OCI-LY1 (cell line): ENCODE results near the gene UPB1.

Source experiments
- H2AFZ ChIP-seq: fragments of 200-600 bp; sonication (generic), shearing (Covaris generic); 2 replicates; pipeline ENCODE4 v1.6.0; 2014; ENCODE audit warnings: antibody characterized with exemption, mild to moderate bottlenecking, low read length
- H3F3A ChIP-seq: fragments of 200-600 bp; sonication (generic), shearing (Covaris generic); 2 replicates; pipeline ENCODE4 v1.6.0; 2014; ENCODE audit warnings: mild to moderate bottlenecking, antibody characterized with exemption, low read length, moderate library complexity; ENCODE audit not compliant: insufficient read depth
- H3K27ac ChIP-seq: fragments of 200-600 bp; sonication (generic); 2 replicates; pipeline ENCODE4 v1.5.1; 2014; ENCODE audit warnings: low read length, mixed run types, mild to moderate bottlenecking, low read depth; ENCODE audit not compliant: poor library complexity, severe bottlenecking
- H3K27me3 ChIP-seq: fragments of 200-600 bp; sonication (generic); 2 replicates; pipeline ENCODE4 v1.6.0; 2014; ENCODE audit warnings: antibody characterized with exemption, mild to moderate bottlenecking, low read length, moderate library complexity; ENCODE audit not compliant: insufficient read depth
- H3K36me3 ChIP-seq: fragments of 200-600 bp; sonication (generic); 2 replicates; pipeline ENCODE4 v1.6.1; 2014; ENCODE audit warnings: mild to moderate bottlenecking, antibody characterized with exemption, low read length, moderate library complexity, mixed read lengths; ENCODE audit not compliant: insufficient read depth
- H3K4me1 ChIP-seq: fragments of 200-600 bp; sonication (generic); 2 replicates; pipeline ENCODE4 v1.5.1; 2014; ENCODE audit warnings: mild to moderate bottlenecking, low read length, moderate library complexity; ENCODE audit not compliant: insufficient read depth, severe bottlenecking
- H3K4me2 ChIP-seq: fragments of 200-600 bp; sonication (generic), shearing (Covaris generic); 2 replicates; pipeline ENCODE4 v1.6.1; 2014; ENCODE audit warnings: low read length
- H3K4me3 ChIP-seq: fragments of 200-600 bp; sonication (generic); 2 replicates; pipeline ENCODE4 v1.5.1; 2014; ENCODE audit warnings: low read length, low read depth, mild to moderate bottlenecking, mixed read lengths; ENCODE audit not compliant: poor library complexity, severe bottlenecking
- H3K79me2 ChIP-seq: fragments of 200-600 bp; shearing (Covaris generic); 2 replicates; pipeline ENCODE4 v1.6.1; 2016; ENCODE audit warnings: mixed run types, low read length, mixed read lengths; ENCODE audit not compliant: insufficient read depth
- H3K9ac ChIP-seq: fragments of 200-600 bp; sonication (generic), shearing (Covaris generic); 2 replicates; pipeline ENCODE4 v1.6.1; 2014; ENCODE audit warnings: mild to moderate bottlenecking, low read length, mixed read lengths
- H3K9me2 ChIP-seq: fragments of 200-600 bp; sonication (generic), shearing (Covaris generic); 2 replicates; pipeline ENCODE4 v1.6.1; 2014; ENCODE audit warnings: low read depth, mild to moderate bottlenecking, low read length, mixed read lengths
- H3K9me3 ChIP-seq: fragments of 200-600 bp; shearing (Covaris generic); 2 replicates; pipeline ENCODE4 v1.6.1; 2014; ENCODE audit warnings: low read length, mixed read lengths
- H4K20me1 ChIP-seq: fragments of 200-600 bp; sonication (generic), shearing (Covaris generic); 2 replicates; pipeline ENCODE4 v1.6.0; 2016; ENCODE audit warnings: mild to moderate bottlenecking, low read length; ENCODE audit not compliant: insufficient read depth
- EZH2 ChIP-seq: fragments of 200-600 bp; sonication (generic), shearing (Covaris generic); IDR thresholded peaks from 2 replicates; pipeline ENCODE4 v1.8.0; 2017; ENCODE audit warnings: borderline replicate concordance, mixed run types, mild to moderate bottlenecking, antibody characterized with exemption, low read length, moderate library complexity, mixed read lengths
- TF ChIP-seq, protein P1 (sequence below): fragments of 200-600 bp; sonication (generic), shearing (Covaris generic); IDR thresholded peaks from 2 replicates; pipeline ENCODE4 v1.5.1; 2017; ENCODE audit warnings: mild to moderate bottlenecking, antibody characterized with exemption, low read length, moderate library complexity, mixed read lengths

The UPB1 gene

DNA sequence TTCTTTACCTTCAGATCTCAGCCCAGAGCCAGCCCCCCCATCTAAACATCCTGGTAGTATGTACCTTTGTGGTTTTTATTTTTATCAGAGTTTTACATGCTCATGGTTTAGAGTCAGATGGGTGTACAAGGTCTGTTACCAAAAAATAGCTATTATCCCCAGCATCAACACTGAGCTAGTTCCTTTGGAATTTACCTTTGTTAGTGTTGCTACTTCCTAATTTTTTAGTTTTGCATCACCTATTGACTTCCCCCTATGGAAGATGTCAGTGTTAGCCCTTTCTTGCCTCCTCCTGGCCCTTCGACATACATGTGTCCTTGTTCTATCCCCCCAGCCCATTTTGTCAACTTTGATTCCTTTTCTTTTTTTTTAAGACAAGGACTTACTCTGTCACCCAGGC, 7.4 kb downstream of the UPB1 start:
- no peaks in the 10 kb centered on the region for H3K9me2 ChIP-seq
- no peak overlapping the region for H3K4me2 ChIP-seq
- no peaks in the 10 kb centered on the region for H3K36me3 ChIP-seq
- no peak for TF ChIP-seq EZH2
- TF ChIP-seq, protein P1, sequence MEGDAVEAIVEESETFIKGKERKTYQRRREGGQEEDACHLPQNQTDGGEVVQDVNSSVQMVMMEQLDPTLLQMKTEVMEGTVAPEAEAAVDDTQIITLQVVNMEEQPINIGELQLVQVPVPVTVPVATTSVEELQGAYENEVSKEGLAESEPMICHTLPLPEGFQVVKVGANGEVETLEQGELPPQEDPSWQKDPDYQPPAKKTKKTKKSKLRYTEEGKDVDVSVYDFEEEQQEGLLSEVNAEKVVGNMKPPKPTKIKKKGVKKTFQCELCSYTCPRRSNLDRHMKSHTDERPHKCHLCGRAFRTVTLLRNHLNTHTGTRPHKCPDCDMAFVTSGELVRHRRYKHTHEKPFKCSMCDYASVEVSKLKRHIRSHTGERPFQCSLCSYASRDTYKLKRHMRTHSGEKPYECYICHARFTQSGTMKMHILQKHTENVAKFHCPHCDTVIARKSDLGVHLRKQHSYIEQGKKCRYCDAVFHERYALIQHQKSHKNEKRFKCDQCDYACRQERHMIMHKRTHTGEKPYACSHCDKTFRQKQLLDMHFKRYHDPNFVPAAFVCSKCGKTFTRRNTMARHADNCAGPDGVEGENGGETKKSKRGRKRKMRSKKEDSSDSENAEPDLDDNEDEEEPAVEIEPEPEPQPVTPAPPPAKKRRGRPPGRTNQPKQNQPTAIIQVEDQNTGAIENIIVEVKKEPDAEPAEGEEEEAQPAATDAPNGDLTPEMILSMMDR = no peak
- H3K9me3 ChIP-seq = no peaks in the 10 kb centered on the region
- peaks cover 51% of the 10 kb centered on the region for H3K4me1 ChIP-seq
- no peaks in the 10 kb centered on the region for H4K20me1 ChIP-seq
- H3F3A ChIP-seq = peaks cover 4% of the 10 kb centered on the region
- no peaks in the 10 kb centered on the region for H3K27me3 ChIP-seq
- no peak overlapping the region for H3K27ac ChIP-seq
- no peaks in the 10 kb centered on the region for H3K79me2 ChIP-seq
- no peak overlapping the region for H2AFZ ChIP-seq
- no peak overlapping the region for H3K9ac ChIP-seq
- H3K4me3 ChIP-seq = no peak overlapping the region

DNA sequence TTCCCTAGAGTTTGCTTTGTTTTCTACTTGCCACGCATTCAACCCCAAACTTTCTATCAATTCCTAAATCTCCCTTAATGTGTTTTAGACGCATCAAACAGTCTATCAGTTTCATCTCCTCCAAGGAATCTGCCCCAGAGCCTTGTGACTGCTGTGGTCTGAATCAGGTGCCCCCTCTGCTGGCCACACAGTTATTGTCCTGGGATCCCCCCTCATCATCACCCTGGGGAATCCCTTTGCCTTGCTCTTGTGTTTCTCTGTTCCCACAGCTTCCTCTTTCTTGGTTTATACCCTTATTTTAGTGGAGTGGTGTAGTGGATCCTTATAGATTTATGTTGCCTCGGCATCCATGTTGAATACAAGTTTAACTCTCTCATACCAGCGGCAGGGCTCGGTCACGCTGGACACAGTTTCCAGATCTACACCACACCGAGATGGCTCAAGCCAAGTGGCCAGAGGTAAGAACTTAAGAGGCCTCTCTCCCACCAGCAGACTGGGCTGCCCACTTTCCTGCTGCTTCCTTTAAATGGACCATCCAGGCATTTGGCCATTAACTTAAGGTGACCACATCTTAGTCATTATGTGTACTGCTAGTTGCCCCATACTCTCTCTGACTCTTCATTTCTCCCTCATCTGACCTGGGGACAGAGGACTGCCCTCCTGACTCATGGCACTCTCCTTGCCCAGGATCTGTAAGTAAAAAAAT, 8.2 kb downstream of the UPB1 start:
- no peak overlapping the region for H3K9ac ChIP-seq
- H3K4me3 ChIP-seq = no peak overlapping the region
- no peaks in the 10 kb centered on the region for H3K9me3 ChIP-seq
- TF ChIP-seq EZH2 = no peak
- TF ChIP-seq, protein P1 = peak; percentile 92
- no peaks in the 10 kb centered on the region for H4K20me1 ChIP-seq
- peaks cover 4% of the 10 kb centered on the region for H3F3A ChIP-seq
- no peak overlapping the region for H3K27ac ChIP-seq
- peaks cover 51% of the 10 kb centered on the region for H3K4me1 ChIP-seq
- H2AFZ ChIP-seq = no peak overlapping the region
- H3K4me2 ChIP-seq = no peak overlapping the region
- H3K27me3 ChIP-seq = no peaks in the 10 kb centered on the region
- no peaks in the 10 kb centered on the region for H3K9me2 ChIP-seq
- no peaks in the 10 kb centered on the region for H3K79me2 ChIP-seq
- H3K36me3 ChIP-seq = no peaks in the 10 kb centered on the region

DNA sequence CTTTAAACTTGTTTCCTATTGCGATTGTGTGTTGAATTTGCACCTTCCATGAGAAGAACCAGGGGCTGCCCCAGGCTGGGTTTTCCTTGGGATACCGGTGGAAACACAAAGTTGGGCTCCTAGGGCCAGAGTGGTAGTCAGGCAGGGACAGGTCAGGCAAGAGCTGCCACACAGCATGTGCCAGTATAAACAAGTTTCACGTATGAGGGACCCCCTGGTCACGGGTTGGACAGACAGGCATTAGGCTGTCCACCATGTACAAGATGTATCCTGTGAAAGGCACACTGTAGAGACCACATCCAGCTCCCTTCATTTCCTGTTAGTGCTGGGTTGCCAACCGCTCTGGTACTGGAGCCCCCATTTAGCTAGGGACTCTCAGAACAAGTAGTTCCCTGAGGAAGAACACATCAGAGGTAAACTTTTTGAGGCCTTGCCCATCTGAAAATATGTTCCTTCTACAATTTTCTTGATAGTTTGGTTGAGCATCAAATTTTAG, 8.8 kb downstream of the UPB1 start:
- Histone ChIP-seq H3F3A (peaks cover 4% of the 10 kb centered on the region), H2AFZ (no peak overlapping the region), H3K79me2 (no peaks in the 10 kb centered on the region), H3K9me3 (no peaks in the 10 kb centered on the region), H3K27ac (no peak overlapping the region), H3K4me1 (peaks cover 49% of the 10 kb centered on the region), H3K4me3 (no peak overlapping the region), H3K4me2 (no peak overlapping the region), H3K9me2 (no peaks in the 10 kb centered on the region), H3K36me3 (no peaks in the 10 kb centered on the region), H4K20me1 (no peaks in the 10 kb centered on the region), H3K27me3 (no peaks in the 10 kb centered on the region), H3K9ac (no peak overlapping the region)
- TF ChIP-seq, protein P1 = no peak
- no peak for TF ChIP-seq EZH2
